Liver (tissue), 3 donors: Measurements from ENCODE around the gene HRH1.

ENCODE experiments used
- ATF3 ChIP-seq: IDR thresholded peaks from 2 replicates; pipeline ENCODE4 v1.6.1; 2016; ENCODE audit warnings: antibody characterized with exemption
- CTCF ChIP-seq: fragments of 150-350 bp; IDR thresholded peaks from 2 replicates; pipeline ENCODE4 v1.5.1; 2017; ENCODE audit warnings: improper control_type of control experiment, low read depth, low read length; ENCODE audit not compliant: missing input control
- TAF1 ChIP-seq: conservative IDR thresholded peaks from 2 replicates; pipeline ENCODE4 v1.6.1; 2016; ENCODE audit warnings: antibody characterized with exemption, mild to moderate bottlenecking
- donor health status: healthy.
- donor health status: healthy.

GRCh38 chr3:11116336-11117059 is 37.8 kb upstream of the HRH1 start:
- TF ChIP-seq CTCF (no peak), ATF3 (no peak), TAF1 (no peak)
